T47D (cell line): Measurements from ENCODE around the gene PIGK.

Experiments used
- DNase-seq, 2 experiments: peaks; one replicate each; pipeline versions ENCODE4 v3.0.0 to v3.0.0-alpha.2; 2011 to 2012; ENCODE audit warnings: low read depth in 1 of 2, low spot score in 1 of 2
- JUND ChIP-seq: IDR thresholded peaks from 2 replicates; pipeline ENCODE4 v1.6.1; 2012; ENCODE audit warnings: low read depth
- in situ Hi-C: cut with HindIII; loops from 2 replicates; pipeline ENCODE4 v1.10.0; 2016; ENCODE audit warnings: low sequenced_read_pairs, low pct_unique_long_range_greater_than_20kb

PIGK gene

GRCh38 chr1:77039739-77040138 lies 179.5 kb downstream of the PIGK start:
- no peak for TF ChIP-seq JUND
- no peak for DNase-seq
- in situ Hi-C loops, result no loop called here

GRCh38 chr1:77039111-77039510 lies 180.1 kb downstream of the PIGK start:
- no peak for DNase-seq
- TF ChIP-seq JUND, result no peak
- in situ Hi-C loops, result no loop called here
